Measurements from ENCODE around the gene FIG4.
"Not testable (repeated sequence)": the region's sequence is repeated elsewhere in the genome, so short reads cannot be mapped to it uniquely, and the experiment has no call there.

Gene FIG4

GRCh38 chr6:109861946-109862345 lies 170.8 kb downstream of the FIG4 start:
- no peak for DNase-seq

- DNase-seq, result no peak
These were observed 173.0 kb downstream of the FIG4 start for GRCh38 chr6:109864050-109864449.

GRCh38 chr6:109865968-109866367 lies 174.9 kb downstream of the FIG4 start:
- no peak for DNase-seq

GRCh38 chr6:109867009-109867969 lies 176.2 kb downstream of the FIG4 start:
- no peak for DNase-seq

- DNase-seq, result no peak
These were observed 176.9 kb downstream of the FIG4 start for GRCh38 chr6:109867970-109868358.

- DNase-seq, result not testable (repeated sequence)
These were observed 178.4 kb downstream of the FIG4 start for GRCh38 chr6:109869398-109870088.

GRCh38 chr6:109870089-109870410 lies 179.0 kb downstream of the FIG4 start:
- DNase-seq, result no peak

- DNase-seq, result no peak
These were observed 181.5 kb downstream of the FIG4 start for GRCh38 chr6:109872549-109872948.

- no peak for DNase-seq
These were observed 182.0 kb downstream of the FIG4 start for GRCh38 chr6:109872968-109873545.

- DNase-seq, result no peak
These were observed 183.0 kb downstream of the FIG4 start for GRCh38 chr6:109874086-109874485.

GRCh38 chr6:109874621-109875020 lies 183.5 kb downstream of the FIG4 start:
- DNase-seq, result no peak
